ENCODE data around the gene IQUB. TPM values are rescaled to one million over a fixed set of nuclear protein-coding genes. Genes with fewer than 3 reads are reported as not detected.
"Not testable (repeated sequence)": the region's sequence is repeated elsewhere in the genome, so short reads cannot be mapped to it uniquely, and the experiment has no call there.

Gene IQUB
- total and polyA plus RNA-seq, 2 donors (not counting 1 experiment from before 2014, with no cell fraction given), result 0.09 to 0.83 TPM

DNA sequence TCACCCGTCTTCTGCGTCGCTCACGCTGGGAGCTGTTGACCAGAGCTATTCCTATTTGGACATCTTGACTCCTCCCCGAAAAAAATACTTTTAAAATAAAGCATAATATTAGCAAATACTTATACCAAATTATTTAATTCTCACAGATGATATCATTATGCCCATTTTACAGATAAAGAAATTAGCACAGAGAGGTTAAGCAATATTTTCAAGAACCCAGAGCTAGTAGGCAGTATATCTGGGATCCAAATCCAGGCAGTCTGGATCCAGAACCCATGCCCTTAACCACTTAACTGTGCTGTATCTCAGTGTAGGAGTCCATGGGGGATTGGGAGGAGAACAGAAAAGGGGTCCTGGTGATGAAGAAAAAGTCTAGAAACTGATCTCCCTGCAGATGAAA, 6.1 kb downstream of the IQUB start:
- H3K4me2 ChIP-seq (ENCODE audit: extremely low read depth, insufficient read depth, low read length), result no peak overlapping the region
- H3K9ac ChIP-seq (ENCODE audit: insufficient read depth, low read length), result no peak overlapping the region
- no peaks in the 10 kb centered on the region for H3K79me2 ChIP-seq (ENCODE audit: control insufficient read depth, insufficient read depth, low read length)
- no peaks in the 10 kb centered on the region for H3K9me3 ChIP-seq (ENCODE audit: control insufficient read depth, insufficient read depth, low read depth, low read length)
- no peaks in the 10 kb centered on the region for H3K4me1 ChIP-seq (ENCODE audit: control insufficient read depth, extremely low read depth, insufficient read depth, low read length)
- TF ChIP-seq CTCF (conservative IDR thresholded peaks at IDR 0.05 in 1 of 2, IDR thresholded peaks at IDR 0.05 in 1 of 2; ENCODE audit: low read depth in 1 of 2, low read length in 2 of 2) (no peak), EZH2 (IDR thresholded peaks at IDR 0.05; ENCODE audit: low read length, missing control alignments) (no peak)
- no peaks in the 10 kb centered on the region for H4K20me1 ChIP-seq (ENCODE audit: control insufficient read depth, extremely low read depth, insufficient read depth, low read length)
- H3K36me3 ChIP-seq (ENCODE audit: control insufficient read depth, insufficient read depth, low read length), result no peaks in the 10 kb centered on the region
- DNase-seq (ENCODE audit: low read depth in 2 of 2), result no peak
- H2AFZ ChIP-seq (ENCODE audit: low read length), result no peak overlapping the region
- H3K27me3 ChIP-seq (ENCODE audit: control insufficient read depth, insufficient read depth, low read length), result no peaks in the 10 kb centered on the region
- H3K27ac ChIP-seq (ENCODE audit: insufficient read depth, low read length), result no peak overlapping the region
- H3K4me3 ChIP-seq (replicated peaks in 1 of 4; ENCODE audit: control extremely low read depth in 1 of 4, insufficient read depth in 1 of 4, low read depth in 3 of 4, low read length in 4 of 4), result no peak overlapping the region

- H3K4me2 ChIP-seq (ENCODE audit: extremely low read depth, insufficient read depth, low read length); H3K9ac ChIP-seq (ENCODE audit: insufficient read depth, low read length); H3K4me1 ChIP-seq (ENCODE audit: control insufficient read depth, extremely low read depth, insufficient read depth, low read length); H3K36me3 ChIP-seq (ENCODE audit: control insufficient read depth, insufficient read depth, low read length); H2AFZ ChIP-seq (ENCODE audit: low read length); H3K27me3 ChIP-seq (ENCODE audit: control insufficient read depth, insufficient read depth, low read length); H3K27ac ChIP-seq (ENCODE audit: insufficient read depth, low read length); H3K9me3 ChIP-seq (ENCODE audit: control insufficient read depth, insufficient read depth, low read depth, low read length); H4K20me1 ChIP-seq (ENCODE audit: control insufficient read depth, extremely low read depth, insufficient read depth, low read length); H3K4me3 ChIP-seq (replicated peaks in 1 of 4; ENCODE audit: control extremely low read depth in 1 of 4, insufficient read depth in 1 of 4, low read depth in 3 of 4, low read length in 4 of 4); H3K79me2 ChIP-seq (ENCODE audit: control insufficient read depth, insufficient read depth, low read length); DNase-seq (ENCODE audit: low read depth in 2 of 2): not testable (repeated sequence)
Measured at GRCh38 chr7:123527712-123528225, 6.6 kb downstream of the IQUB start.

DNA sequence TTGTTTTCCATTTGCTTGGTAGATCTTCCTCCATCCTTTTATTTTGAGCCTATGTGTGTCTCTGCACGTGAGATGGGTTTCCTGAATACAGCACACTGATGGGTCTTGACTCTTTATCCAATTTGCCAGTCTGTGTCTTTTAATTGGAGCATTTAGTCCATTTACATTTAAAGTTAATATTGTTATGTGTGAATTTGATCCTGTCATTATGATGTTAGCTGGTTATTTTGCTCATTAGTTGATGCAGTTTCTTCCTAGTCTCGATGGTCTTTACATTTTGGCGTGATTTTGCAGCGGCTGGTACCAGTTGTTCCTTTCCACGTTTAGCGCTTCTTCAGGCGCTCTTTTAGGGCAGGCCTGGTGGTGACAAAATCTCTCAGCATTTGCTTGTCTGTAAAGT, 7.9 kb downstream of the IQUB start:
- not testable (repeated sequence) for H3K9me3 ChIP-seq (ENCODE audit: control insufficient read depth, insufficient read depth, low read depth, low read length); H3K79me2 ChIP-seq (ENCODE audit: control insufficient read depth, insufficient read depth, low read length); DNase-seq (ENCODE audit: low read depth in 2 of 2); H3K9ac ChIP-seq (ENCODE audit: insufficient read depth, low read length); H3K27me3 ChIP-seq (ENCODE audit: control insufficient read depth, insufficient read depth, low read length); H3K4me3 ChIP-seq (replicated peaks in 1 of 4; ENCODE audit: control extremely low read depth in 1 of 4, insufficient read depth in 1 of 4, low read depth in 3 of 4, low read length in 4 of 4); H3K27ac ChIP-seq (ENCODE audit: insufficient read depth, low read length); H3K4me2 ChIP-seq (ENCODE audit: extremely low read depth, insufficient read depth, low read length); H3K36me3 ChIP-seq (ENCODE audit: control insufficient read depth, insufficient read depth, low read length); H3K4me1 ChIP-seq (ENCODE audit: control insufficient read depth, extremely low read depth, insufficient read depth, low read length); H2AFZ ChIP-seq (ENCODE audit: low read length); H4K20me1 ChIP-seq (ENCODE audit: control insufficient read depth, extremely low read depth, insufficient read depth, low read length)

DNA sequence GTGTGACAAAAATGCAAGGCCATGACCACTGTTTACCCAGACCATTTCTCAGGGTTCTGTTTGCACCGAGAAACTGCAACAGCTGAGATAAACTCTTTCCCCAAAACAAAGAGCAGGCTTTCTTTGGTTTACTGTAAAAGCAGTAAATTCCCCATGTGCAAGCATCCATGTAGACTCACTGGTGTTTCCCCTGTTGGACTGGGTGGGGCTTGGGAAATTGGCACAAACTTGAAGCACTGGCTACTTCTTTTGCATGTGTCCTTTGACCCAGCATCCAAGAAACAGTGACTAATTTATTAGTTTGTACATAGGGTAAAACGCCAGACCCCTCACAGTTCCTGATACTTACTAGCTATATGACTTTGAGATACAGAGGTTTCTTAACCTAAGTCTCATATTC, 12.3 kb downstream of the IQUB start:
- Histone ChIP-seq H3K4me3 (replicated peaks in 1 of 4; ENCODE audit: control extremely low read depth in 1 of 4, insufficient read depth in 1 of 4, low read depth in 3 of 4, low read length in 4 of 4) (no peak overlapping the region), H4K20me1 (ENCODE audit: control insufficient read depth, extremely low read depth, insufficient read depth, low read length) (no peaks in the 10 kb centered on the region), H3K9ac (ENCODE audit: insufficient read depth, low read length) (no peak overlapping the region), H3K9me3 (ENCODE audit: control insufficient read depth, insufficient read depth, low read depth, low read length) (no peaks in the 10 kb centered on the region), H3K79me2 (ENCODE audit: control insufficient read depth, insufficient read depth, low read length) (no peaks in the 10 kb centered on the region), H3K27ac (ENCODE audit: insufficient read depth, low read length) (no peak overlapping the region), H2AFZ (ENCODE audit: low read length) (no peak overlapping the region), H3K27me3 (ENCODE audit: control insufficient read depth, insufficient read depth, low read length) (no peaks in the 10 kb centered on the region), H3K4me1 (ENCODE audit: control insufficient read depth, extremely low read depth, insufficient read depth, low read length) (no peaks in the 10 kb centered on the region), H3K36me3 (ENCODE audit: control insufficient read depth, insufficient read depth, low read length) (no peaks in the 10 kb centered on the region), H3K4me2 (ENCODE audit: extremely low read depth, insufficient read depth, low read length) (no peak overlapping the region)
- TF ChIP-seq CTCF (conservative IDR thresholded peaks at IDR 0.05 in 1 of 2, IDR thresholded peaks at IDR 0.05 in 1 of 2; ENCODE audit: low read depth in 1 of 2, low read length in 2 of 2) (no peak), EZH2 (IDR thresholded peaks at IDR 0.05; ENCODE audit: low read length, missing control alignments) (no peak)
- no peak for DNase-seq (ENCODE audit: low read depth in 2 of 2)
